OCI-LY3 (cell line): Measurements from ENCODE around the gene PSEN1.

Experiments
- CTCF ChIP-seq: fragments of 200-600, 300-600 bp; sonication (generic); IDR thresholded peaks from 2 replicates; pipeline ENCODE4 v1.5.1; 2014; ENCODE audit warnings: antibody characterized with exemption, low read length, low read depth
- EZH2phosphoT487 ChIP-seq: fragments of 200-600 bp; shearing (Covaris generic); IDR thresholded peaks from 2 replicates; pipeline ENCODE4 v1.6.1; 2018; ENCODE audit warnings: antibody characterized with exemption, mixed run types, low read depth

- no peak for TF ChIP-seq CTCF
- TF ChIP-seq EZH2phosphoT487: no peak
Observed at GRCh38 chr14:73253323-73253610, 117.0 kb downstream of the PSEN1 start.
